Liver (tissue), 9 donors: ENCODE measurements around the gene STRN. TPM values are rescaled to one million over a fixed set of nuclear protein-coding genes. Genes with fewer than 3 reads are reported as not detected.

ENCODE experiments used
- DNase-seq: peaks from one replicate; pipeline ENCODE4 v3.0.0-alpha.2; 2017; ENCODE audit warnings: low spot score
- H3K27ac ChIP-seq, 2 donors: one replicate each; pipeline ENCODE4 v1.7.0; 2013; ENCODE audit warnings: inconsistent platforms in 2 of 2, low read length in 2 of 2, control low read depth in 1 of 2, low read depth in 1 of 2, mild to moderate bottlenecking in 1 of 2
- H3K27me3 ChIP-seq, 4 donors: one replicate each; pipeline versions ENCODE4 v1.6.1 to v1.7.0; 2013; ENCODE audit warnings: low read length in 3 of 4, inconsistent platforms in 1 of 4, mild to moderate bottlenecking in 1 of 4, moderate library complexity in 1 of 4; ENCODE audit not compliant: control insufficient read depth in 4 of 4, insufficient read depth in 4 of 4
- H3K36me3 ChIP-seq, 4 donors: one replicate each; pipeline versions ENCODE4 v1.6.1 to v1.7.0; 2013; ENCODE audit warnings: low read length in 3 of 4, mild to moderate bottlenecking in 3 of 4, low read depth in 1 of 4, moderate library complexity in 1 of 4; ENCODE audit not compliant: control insufficient read depth in 4 of 4, insufficient read depth in 3 of 4
- H3K4me1 ChIP-seq, 4 donors: one replicate each; pipeline versions ENCODE4 v1.6.1 to v1.7.0; 2013; ENCODE audit warnings: low read length in 3 of 4, mild to moderate bottlenecking in 3 of 4, moderate library complexity in 1 of 4; ENCODE audit not compliant: control insufficient read depth in 4 of 4, insufficient read depth in 4 of 4
- H3K4me3 ChIP-seq, 3 donors: one replicate each; pipeline versions ENCODE4 v1.6.1 to v1.7.0; 2013; ENCODE audit warnings: low read length in 3 of 3, control low read depth in 1 of 3, low read depth in 1 of 3, mild to moderate bottlenecking in 1 of 3
- H3K9ac ChIP-seq, 2 donors: one replicate each; pipeline ENCODE4 v1.7.0; 2013; ENCODE audit warnings: low read length in 2 of 2, mild to moderate bottlenecking in 2 of 2, moderate library complexity in 2 of 2, control low read depth in 1 of 2, low read depth in 1 of 2
- H3K9me3 ChIP-seq, 4 donors: one replicate each; pipeline versions ENCODE4 v1.6.1 to v1.7.0; 2013; ENCODE audit warnings: low read length in 3 of 4; ENCODE audit not compliant: control insufficient read depth in 4 of 4
- FOXA1 ChIP-seq: IDR thresholded peaks from 2 replicates; pipeline ENCODE4 v1.6.1; 2016; ENCODE audit warnings: antibody characterized with exemption
- FOXA2 ChIP-seq: IDR thresholded peaks from 2 replicates; pipeline ENCODE4 v1.6.1; 2016; ENCODE audit warnings: antibody characterized with exemption
- HNF4A ChIP-seq, 2 donors: conservative IDR thresholded peaks; 2 replicates each; pipeline ENCODE4 v1.6.1; 2016; ENCODE audit warnings: antibody characterized with exemption in 2 of 2, mild to moderate bottlenecking in 2 of 2
- HNF4G ChIP-seq: IDR thresholded peaks from 2 replicates; pipeline ENCODE4 v1.6.1; 2016; ENCODE audit warnings: antibody characterized with exemption
- JUND ChIP-seq, 2 donors: IDR thresholded peaks; 2 replicates each; pipeline ENCODE4 v1.6.1; 2016; ENCODE audit warnings: antibody characterized with exemption in 2 of 2
- MAX ChIP-seq: IDR thresholded peaks from 2 replicates; pipeline ENCODE4 v1.6.1; 2016; ENCODE audit warnings: antibody characterized with exemption
- NR2F2 ChIP-seq: IDR thresholded peaks from 2 replicates; pipeline ENCODE4 v1.6.1; 2016; ENCODE audit warnings: antibody characterized with exemption
- RXRA ChIP-seq, 2 donors: IDR thresholded peaks; 2 replicates each; pipeline ENCODE4 v1.6.1; 2017 to 2018; ENCODE audit warnings: antibody characterized with exemption in 2 of 2, mild to moderate bottlenecking in 1 of 2
- SP1 ChIP-seq: IDR thresholded peaks from 2 replicates; pipeline ENCODE4 v1.6.1; 2018; ENCODE audit warnings: antibody characterized with exemption, mild to moderate bottlenecking
- TAF1 ChIP-seq: conservative IDR thresholded peaks from 2 replicates; pipeline ENCODE4 v1.6.1; 2016; ENCODE audit warnings: antibody characterized with exemption, mild to moderate bottlenecking
- YY1 ChIP-seq: IDR thresholded peaks from 2 replicates; pipeline ENCODE4 v1.6.1; 2016; ENCODE audit warnings: antibody characterized with exemption, mild to moderate bottlenecking
- WGBS: extraction: QIAGEN DNeasy Blood & Tissue Kit; methylation state at CpG from one replicate; pipeline ENCODE4 v1.1.7; 2013; 5-methylcytosine and 5-hydroxymethylcytosine counted together
- polyA plus RNA-seq, 2 donors: library from polyadenylated mRNA; stranded (reverse) in 1 of 2; unstranded in 1 of 2; fragments of 200-250 nt in 1 of 2; fragments of >200 nt in 1 of 2; fragmentation: Nextera tagmentation in 1 of 2; extraction: Ambion mirVana in 1 of 2; gene quantifications; one replicate each; pipeline versions ENCODE4 v1.2.1 to v1.2.3, GENCODE V29; 2013 to 2015
- total RNA-seq, 2 donors: library from RNA; depleted of rRNA; stranded (reverse); fragments of >200 nt; gene quantifications; one replicate each; pipeline ENCODE4 v1.2.3, GENCODE V29; 2014
- TF ChIP-seq, protein P1 (sequence below): IDR thresholded peaks from 2 replicates; pipeline ENCODE4 v1.6.1; 2016; ENCODE audit warnings: antibody characterized with exemption
- TF ChIP-seq, protein P2 (sequence below): IDR thresholded peaks from 2 replicates; pipeline ENCODE4 v1.6.1; 2016; ENCODE audit warnings: antibody characterized with exemption, mild to moderate bottlenecking
- donor health status: healthy.
- donor health status: healthy.
- donor health status: healthy.
- donor health status: healthy.
- donor health status: healthy.

The STRN gene
- total and polyA plus RNA-seq, 4 donors, result 2.5 to 11.9 (median 5.6) TPM

DNA sequence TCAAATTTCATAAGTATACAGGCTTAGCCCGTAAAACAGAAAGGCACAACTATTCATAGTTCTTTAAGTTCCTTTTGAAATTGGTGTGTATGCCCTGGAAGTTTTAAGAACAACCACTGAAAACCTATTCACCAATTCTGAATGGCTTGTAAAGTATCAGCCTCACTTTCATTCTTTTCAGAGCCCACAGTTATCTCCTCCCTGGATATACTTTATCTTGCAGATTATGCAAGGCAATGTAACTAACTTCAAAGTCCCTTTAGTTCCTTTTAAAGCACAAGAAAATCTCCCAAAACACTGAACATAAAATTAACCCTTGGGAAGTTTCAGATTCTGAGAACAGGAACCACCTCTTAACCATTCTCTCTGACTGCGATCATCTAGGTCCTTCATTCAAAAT lies 1.1 kb downstream of the STRN start (continued):
- TF ChIP-seq YY1 (no peak), FOXA2 (no peak), HNF4G (no peak), NR2F2 (no peak), SP1 (no peak), RXRA (IDR thresholded peaks at IDR 0.05) (no peak)
- TF ChIP-seq, protein P1, sequence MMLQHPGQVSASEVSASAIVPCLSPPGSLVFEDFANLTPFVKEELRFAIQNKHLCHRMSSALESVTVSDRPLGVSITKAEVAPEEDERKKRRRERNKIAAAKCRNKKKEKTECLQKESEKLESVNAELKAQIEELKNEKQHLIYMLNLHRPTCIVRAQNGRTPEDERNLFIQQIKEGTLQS, result no peak

- Histone ChIP-seq H3K9me3 (no peaks in the 10 kb centered on the region), H3K9ac (no peak overlapping the region), H3K27ac (no peak overlapping the region), H3K36me3 (no peaks in the 10 kb centered on the region), H3K4me1 (peaks cover 6 to 30% (median 20%) of the 10 kb centered on the region in 4 donors), H3K4me3 (no peak overlapping the region), H3K27me3 (no peaks in the 10 kb centered on the region)
- WGBS, result 81% methylated on average over 5 of the region's 5 CpGs
- no peak for TF ChIP-seq SP1
- TF ChIP-seq, protein P1, result no peak
- no peak for DNase-seq
Measured at GRCh38 chr2:36964496-36965058, 1.8 kb downstream of the STRN start.

DNA sequence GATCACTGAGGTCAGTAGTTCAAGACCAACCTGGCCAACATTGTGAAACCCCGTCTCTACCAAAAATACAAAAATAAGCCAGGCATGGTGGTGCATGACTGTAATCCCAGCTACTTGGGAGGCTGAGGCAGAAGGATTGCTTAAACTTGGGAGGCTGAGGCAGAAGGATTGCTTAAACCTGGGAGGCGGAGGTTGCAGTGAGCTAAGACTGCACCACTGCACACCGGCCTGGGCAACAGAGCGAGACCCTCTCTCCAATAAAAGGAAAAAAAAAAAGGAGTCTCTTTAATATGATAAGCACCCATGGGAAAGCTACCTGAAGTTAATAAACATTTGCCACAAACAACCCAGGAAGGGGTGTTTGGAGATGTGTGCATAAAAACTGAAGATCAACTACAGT lies 2.6 kb downstream of the STRN start:
- Histone ChIP-seq H3K36me3 (no peaks in the 10 kb centered on the region), H3K27me3 (no peaks in the 10 kb centered on the region), H3K9ac (no peak overlapping the region), H3K4me1 (peaks cover 6 to 30% (median 20%) of the 10 kb centered on the region in 4 donors), H3K9me3 (no peaks in the 10 kb centered on the region), H3K27ac (no peak overlapping the region), H3K4me3 (no peak overlapping the region)
- TF ChIP-seq MAX (no peak), HNF4A (conservative IDR thresholded peaks at IDR 0.05) (no peak), NR2F2 (no peak), SP1 (no peak), HNF4G (no peak), JUND (IDR thresholded peaks at IDR 0.05) (no peak)
- TF ChIP-seq, protein P1, result no peak
- TF ChIP-seq, protein P2, sequence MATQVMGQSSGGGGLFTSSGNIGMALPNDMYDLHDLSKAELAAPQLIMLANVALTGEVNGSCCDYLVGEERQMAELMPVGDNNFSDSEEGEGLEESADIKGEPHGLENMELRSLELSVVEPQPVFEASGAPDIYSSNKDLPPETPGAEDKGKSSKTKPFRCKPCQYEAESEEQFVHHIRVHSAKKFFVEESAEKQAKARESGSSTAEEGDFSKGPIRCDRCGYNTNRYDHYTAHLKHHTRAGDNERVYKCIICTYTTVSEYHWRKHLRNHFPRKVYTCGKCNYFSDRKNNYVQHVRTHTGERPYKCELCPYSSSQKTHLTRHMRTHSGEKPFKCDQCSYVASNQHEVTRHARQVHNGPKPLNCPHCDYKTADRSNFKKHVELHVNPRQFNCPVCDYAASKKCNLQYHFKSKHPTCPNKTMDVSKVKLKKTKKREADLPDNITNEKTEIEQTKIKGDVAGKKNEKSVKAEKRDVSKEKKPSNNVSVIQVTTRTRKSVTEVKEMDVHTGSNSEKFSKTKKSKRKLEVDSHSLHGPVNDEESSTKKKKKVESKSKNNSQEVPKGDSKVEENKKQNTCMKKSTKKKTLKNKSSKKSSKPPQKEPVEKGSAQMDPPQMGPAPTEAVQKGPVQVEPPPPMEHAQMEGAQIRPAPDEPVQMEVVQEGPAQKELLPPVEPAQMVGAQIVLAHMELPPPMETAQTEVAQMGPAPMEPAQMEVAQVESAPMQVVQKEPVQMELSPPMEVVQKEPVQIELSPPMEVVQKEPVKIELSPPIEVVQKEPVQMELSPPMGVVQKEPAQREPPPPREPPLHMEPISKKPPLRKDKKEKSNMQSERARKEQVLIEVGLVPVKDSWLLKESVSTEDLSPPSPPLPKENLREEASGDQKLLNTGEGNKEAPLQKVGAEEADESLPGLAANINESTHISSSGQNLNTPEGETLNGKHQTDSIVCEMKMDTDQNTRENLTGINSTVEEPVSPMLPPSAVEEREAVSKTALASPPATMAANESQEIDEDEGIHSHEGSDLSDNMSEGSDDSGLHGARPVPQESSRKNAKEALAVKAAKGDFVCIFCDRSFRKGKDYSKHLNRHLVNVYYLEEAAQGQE, result no peak
- WGBS, result 94% methylated on average over 4 of the region's 4 CpGs
- no peak for DNase-seq

DNA sequence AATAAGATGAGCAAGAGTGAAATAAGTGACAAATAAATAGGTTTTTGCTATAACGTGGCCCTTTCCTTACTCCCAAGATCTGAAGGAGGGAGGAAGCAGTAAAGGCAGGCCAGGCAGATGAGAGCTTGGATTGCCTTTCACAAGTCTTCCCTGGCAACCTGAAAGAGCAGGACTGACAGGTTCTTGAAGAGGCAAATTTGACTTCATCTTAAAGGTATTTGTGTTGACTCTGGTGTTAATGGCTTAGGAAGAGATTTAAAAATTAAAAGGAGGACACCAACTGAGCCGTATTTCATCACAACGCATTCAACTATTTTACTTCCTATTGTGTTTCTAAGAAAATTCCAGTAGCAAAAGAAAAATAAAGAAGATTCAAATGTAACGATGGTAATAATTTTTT lies 3.2 kb downstream of the STRN start:
- H3K9me3 ChIP-seq, result no peaks in the 10 kb centered on the region
- no peaks in the 10 kb centered on the region for H3K27me3 ChIP-seq
- H3K4me3 ChIP-seq, result no peak overlapping the region
- H3K9ac ChIP-seq, result no peak overlapping the region
- H3K27ac ChIP-seq, result no peak overlapping the region
- no peak for DNase-seq
- H3K4me1 ChIP-seq, result peaks cover 6 to 29% (median 19%) of the 10 kb centered on the region in 4 donors
- 91% methylated on average over 4 of the region's 4 CpGs for WGBS
- TF ChIP-seq FOXA1 (no peak), FOXA2 (no peak), JUND (IDR thresholded peaks at IDR 0.05) (no peak), TAF1 (no peak)
- no peaks in the 10 kb centered on the region for H3K36me3 ChIP-seq
